OCI-M2 (cell line): ENCODE results near the gene TCF25.
"Not testable (repeated sequence)": the region's sequence is repeated elsewhere in the genome, so short reads cannot be mapped to it uniquely, and the experiment has no call there.

Experiments
- DNase-seq: peaks from one replicate; lab custom pipeline; 2025; ENCODE audit not compliant: unreplicated experiment; lab: John Stamatoyannopoulos, UW

TCF25 gene

GRCh38 chr16:89873109-89873971 lies at the start of gene TCF25:
Gene TCF25, plus strand, starts transcription at chr16:89873592. Its CDS starts 76 bp downstream, at chr16:89873668.
- no peak for DNase-seq

GRCh38 chr16:89823824-89824148 lies 49.6 kb upstream of the TCF25 start:
- DNase-seq: not testable (repeated sequence)

GRCh38 chr16:89826531-89827382 lies 46.6 kb upstream of the TCF25 start:
- DNase-seq: no peak

GRCh38 chr16:89827383-89828198 lies 45.8 kb upstream of the TCF25 start:
- DNase-seq: no peak

- no peak for DNase-seq
Measured at GRCh38 chr16:89828199-89828869, 45.1 kb upstream of the TCF25 start, which contains the start of gene SPIRE2. Gene SPIRE2, plus strand, starts transcription at chr16:89828475. Its CDS starts 76 bp downstream, at chr16:89828551.

- DNase-seq: no peak
Measured at GRCh38 chr16:89828870-89829629, 44.3 kb upstream of the TCF25 start.

- DNase-seq: no peak
Measured at GRCh38 chr16:89829630-89830437, 43.6 kb upstream of the TCF25 start.

- no peak for DNase-seq
Measured at GRCh38 chr16:89831810-89832328, 41.5 kb upstream of the TCF25 start.

- DNase-seq: not testable (repeated sequence)
Measured at GRCh38 chr16:89833664-89834363, 39.6 kb upstream of the TCF25 start.

GRCh38 chr16:89834813-89835363 lies 38.5 kb upstream of the TCF25 start:
- not testable (repeated sequence) for DNase-seq

GRCh38 chr16:89836484-89836883 lies 36.9 kb upstream of the TCF25 start:
- not testable (repeated sequence) for DNase-seq

GRCh38 chr16:89837014-89837546 lies 36.3 kb upstream of the TCF25 start:
- DNase-seq: no peak

- DNase-seq: no peak
Measured at GRCh38 chr16:89841275-89841674, 32.1 kb upstream of the TCF25 start.

- DNase-seq: no peak
Measured at GRCh38 chr16:89842471-89843408, 30.7 kb upstream of the TCF25 start.

- DNase-seq: no peak
Measured at GRCh38 chr16:89843409-89844350, 29.7 kb upstream of the TCF25 start.
